NCI-H1930 (cell line): Measurements from ENCODE around the gene LCN10.
"Not testable (repeated sequence)": the region's sequence is repeated elsewhere in the genome, so short reads cannot be mapped to it uniquely, and the experiment has no call there.

Experiments
- DNase-seq, 2 experiments: peaks; one replicate each; lab custom pipeline; 2025; lab: John Stamatoyannopoulos, UW

LCN10 gene

DNA sequence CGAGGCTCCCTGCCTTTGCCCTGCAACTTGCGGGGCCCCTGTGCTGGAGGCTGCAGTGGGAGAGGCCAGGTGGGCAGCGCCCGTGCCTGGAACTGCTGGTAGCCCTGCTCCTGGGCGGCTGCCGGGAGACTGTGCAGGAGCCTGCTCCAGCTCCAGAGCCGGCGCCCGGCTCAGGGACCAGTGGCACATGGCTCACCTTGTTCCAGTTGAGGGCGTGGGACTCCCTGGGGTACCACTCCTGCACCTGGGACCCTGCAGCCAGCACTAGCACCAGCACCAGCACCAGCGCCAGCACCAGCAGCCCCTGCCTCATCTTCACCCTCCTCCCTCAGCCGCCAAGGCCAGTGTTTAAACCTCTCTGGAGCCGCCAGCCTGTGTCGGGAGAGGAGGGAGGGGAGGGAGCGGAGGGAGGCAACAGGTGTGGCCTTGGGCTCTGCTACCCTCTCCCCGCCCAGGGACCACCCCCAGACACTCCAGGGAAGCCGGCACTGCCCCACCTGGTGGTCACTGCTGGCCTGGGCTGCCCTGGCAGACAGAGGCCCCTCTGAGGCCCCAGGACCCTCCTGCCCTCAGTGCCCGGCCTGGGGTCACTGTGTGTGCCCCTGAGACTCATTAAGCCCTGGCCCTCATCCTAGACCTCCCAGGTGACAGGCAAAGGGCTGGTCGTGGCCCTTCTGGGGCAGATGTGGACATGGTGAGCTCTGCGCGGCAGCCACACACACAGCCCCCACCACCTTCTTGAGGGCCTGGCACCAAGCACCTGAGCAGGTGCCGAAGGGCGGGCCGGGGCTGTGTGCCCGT is at the start of gene LCN10:
Gene LCN10 (minus strand): TSS at position 350 of the 801 bp plus-strand sequence. CDS start 37 bp downstream, at position 313.
- DNase-seq = no peak

DNA sequence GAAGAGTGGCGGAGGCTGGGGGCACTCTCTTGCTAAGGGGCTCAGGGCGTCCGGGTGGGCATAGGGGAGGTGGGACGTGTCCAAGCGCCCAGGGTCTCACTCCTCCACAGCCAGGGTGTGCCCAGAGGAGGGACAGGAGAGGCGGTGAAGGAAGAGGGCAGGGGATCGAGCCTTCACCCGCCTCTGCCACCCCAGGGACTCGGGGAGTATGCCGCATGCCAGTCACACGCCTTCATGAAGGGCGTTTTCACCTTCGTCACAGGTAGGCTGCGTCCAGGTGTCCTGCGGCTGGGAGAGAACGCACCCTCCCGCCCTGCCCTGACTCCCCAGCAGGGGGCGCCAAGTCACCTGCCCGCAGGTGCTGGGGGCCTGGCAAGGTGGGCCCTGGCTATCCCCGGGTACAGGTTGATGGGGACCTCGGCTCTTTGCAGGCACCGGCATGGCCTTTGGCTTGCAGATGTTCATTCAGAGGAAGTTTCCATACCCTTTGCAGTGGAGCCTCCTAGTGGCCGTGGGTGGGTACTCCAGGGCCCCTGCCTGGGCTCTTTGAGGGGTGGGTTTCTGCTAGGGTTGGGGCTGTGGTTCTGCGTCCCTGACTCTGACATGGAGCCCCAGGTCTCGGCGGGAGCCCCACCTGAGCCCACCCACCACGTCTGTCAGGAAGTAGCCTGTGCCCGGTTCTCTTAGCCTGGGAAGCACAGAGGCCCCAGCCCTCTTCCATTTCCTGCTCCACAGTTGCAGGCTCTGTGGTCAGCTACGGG is 49.0 kb upstream of the LCN10 start:
- DNase-seq = peak; percentile 57 to 62

DNA sequence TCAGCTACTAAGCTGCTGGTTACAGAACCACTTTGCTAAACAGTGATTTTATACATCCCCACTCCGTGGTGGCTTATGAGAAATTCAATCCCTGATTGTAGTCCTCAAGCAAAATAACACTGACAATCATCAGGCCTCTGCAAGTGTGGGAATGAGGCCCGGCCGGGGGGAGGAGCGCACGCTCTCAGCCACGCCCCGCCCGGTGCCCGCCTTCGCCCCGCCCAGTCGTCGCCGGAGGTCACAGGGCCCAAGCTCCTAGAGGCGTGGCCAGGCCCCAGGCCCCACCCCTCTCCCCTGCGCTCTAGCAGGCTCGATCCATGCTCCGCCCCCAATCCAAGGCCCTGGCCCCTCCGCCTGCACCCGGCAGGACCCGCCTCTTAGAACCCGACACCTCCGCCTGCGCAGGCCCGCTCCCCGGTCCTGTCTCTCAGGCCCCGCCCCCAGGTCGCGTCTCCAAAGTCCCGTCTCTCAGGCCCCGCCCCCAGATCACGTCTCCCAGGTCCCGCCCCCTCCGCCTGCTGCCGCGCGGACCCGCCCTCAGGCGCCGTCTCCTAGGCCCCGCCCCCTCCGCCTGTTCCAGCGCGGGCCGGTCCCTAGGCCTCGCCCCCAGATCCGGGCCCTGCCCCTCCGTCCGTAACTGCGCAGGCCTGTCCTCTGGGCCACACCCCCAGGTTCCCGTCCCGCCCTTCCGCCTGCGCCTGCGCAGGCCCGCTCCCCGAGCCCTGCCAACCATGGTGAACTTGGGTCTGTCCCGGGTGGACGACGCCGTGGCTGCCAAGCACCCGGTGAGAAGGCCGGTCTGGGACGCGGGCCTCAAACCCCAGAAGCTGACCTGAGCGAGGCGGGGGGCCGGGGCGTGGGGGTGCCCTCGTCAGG is 48.1 kb upstream of the LCN10 start, which contains the start of gene TMEM141:
Gene TMEM141 (plus strand): TSS at position 705 of the 876 bp plus-strand sequence. CDS start 27 bp downstream, at position 732.
- peak; percentile 98 to 99 for DNase-seq

- DNase-seq = no peak
Measured at GRCh38 chr9:136789523-136789937, 46.8 kb upstream of the LCN10 start.

GRCh38 chr9:136788644-136789522 is 46.1 kb upstream of the LCN10 start:
- DNase-seq = not testable (repeated sequence)

DNA sequence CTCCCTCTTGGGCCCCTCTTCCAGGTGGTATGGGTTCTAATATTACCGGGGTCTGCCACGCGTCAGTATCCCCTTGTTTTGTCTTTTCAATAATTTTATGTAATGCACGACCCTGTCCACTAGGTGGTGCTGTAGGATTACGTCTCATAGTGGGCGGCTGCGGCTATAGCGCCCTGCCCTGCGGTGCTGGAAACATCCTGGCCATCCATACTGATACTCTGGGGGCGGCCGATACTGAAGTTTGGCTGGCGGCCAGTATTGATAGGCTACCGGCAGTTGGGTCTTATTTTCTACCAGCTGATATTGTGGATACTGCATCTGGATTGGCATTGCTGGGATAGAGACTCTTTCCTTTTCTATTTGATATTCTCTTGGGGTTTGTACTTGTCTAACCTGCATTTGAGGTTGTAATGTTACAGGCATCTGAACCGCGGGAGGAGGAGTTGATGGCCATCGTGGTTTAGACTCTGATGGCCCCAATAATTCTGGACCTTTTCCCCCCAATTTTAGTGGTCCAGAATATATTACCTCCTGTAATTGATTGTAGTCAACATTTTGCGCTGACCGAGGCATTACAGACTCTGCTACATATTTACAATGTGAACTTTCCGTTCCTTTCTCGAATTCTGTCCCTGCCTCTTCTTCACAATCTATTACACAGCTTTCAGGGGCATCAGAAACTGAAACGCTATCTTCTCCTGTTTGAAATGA is 45.1 kb upstream of the LCN10 start:
- DNase-seq = peak; percentile 29 to 77

DNA sequence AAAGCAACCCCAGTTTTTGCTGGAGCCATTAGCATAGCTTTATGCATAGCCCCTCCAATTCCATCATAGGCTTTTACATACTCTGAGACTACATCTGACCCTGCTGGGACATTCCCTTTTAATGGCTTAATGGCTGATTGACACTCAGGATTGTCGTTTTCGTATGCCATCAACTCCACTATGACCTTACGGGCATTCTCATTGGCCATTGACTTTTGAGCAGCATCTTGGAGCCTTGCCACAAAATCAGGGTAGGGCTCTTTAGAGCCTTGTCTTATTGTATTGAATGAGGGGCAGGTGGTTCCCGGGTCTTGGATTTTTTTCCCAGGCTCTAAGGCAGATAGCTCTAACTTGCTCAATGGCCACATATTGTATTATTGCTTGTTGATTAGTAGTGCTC is 44.2 kb upstream of the LCN10 start:
- not testable (repeated sequence) for DNase-seq

GRCh38 chr9:136786451-136786850 is 43.7 kb upstream of the LCN10 start:
- DNase-seq = no peak

GRCh38 chr9:136785565-136786355 is 43.0 kb upstream of the LCN10 start:
- DNase-seq = not testable (repeated sequence)

GRCh38 chr9:136784997-136785361 is 42.2 kb upstream of the LCN10 start:
- no peak for DNase-seq

DNA sequence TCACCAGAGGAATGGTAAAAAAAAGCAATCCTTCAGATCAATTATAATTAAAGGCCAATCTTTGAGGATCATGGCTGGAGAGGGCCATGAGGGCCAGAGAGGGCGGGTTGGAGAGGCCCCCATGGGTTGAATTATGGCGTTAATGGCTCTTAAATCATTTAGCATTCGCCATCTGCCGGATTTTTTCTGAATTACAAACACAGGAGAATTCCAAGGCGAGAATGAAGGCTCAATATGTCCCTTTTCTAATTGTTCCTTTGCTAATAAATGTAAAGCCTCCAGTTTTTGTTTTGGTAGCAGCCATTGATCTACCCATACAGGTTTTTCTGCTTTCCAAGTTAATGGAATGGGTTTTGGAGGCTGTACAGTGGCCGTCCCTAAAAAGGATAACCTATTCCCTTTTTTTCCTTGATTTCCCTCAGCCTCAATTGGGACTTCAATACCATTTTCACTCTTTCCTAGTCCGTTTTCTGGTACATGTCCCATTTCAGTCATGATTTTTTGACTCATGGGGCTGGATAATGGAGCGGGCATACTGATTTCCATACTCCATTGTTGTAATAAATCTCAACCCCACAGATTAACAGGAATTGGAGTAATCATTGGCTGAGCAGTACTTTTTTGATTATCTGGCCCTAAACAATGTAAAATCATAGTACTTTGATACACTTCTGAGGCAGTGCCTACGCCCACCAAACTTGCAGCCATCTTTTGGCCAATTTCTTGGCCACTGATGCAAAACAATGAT is 41.7 kb upstream of the LCN10 start:
- peak in 1 of 2 experiments; percentile 40 for DNase-seq

- no peak for DNase-seq
Measured at GRCh38 chr9:136782452-136782851, 39.7 kb upstream of the LCN10 start.

- no peak for DNase-seq
Measured at GRCh38 chr9:136779808-136780207, 37.1 kb upstream of the LCN10 start.

DNA sequence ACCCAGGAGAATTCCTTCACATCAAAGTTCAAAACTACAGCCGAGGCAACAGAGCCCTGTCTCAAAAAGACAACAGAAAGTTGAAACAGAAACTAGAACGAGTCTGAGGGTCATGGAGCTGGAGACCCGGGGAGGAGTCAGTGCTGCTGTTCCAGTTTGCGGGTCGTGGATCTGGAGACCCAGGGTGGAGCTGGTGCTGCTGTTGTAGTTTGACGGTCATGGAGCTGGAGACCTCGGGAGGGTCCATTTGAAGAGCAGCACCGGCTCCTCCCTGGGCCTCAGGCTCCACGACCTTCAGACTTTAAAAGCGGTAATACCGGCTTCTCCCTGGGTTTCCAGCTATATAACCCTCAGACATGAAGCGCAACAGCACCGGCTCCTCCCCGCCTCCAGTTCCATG is 34.6 kb upstream of the LCN10 start:
- no peak for DNase-seq

- no peak for DNase-seq
Measured at GRCh38 chr9:136776947-136777346, 34.2 kb upstream of the LCN10 start.

DNA sequence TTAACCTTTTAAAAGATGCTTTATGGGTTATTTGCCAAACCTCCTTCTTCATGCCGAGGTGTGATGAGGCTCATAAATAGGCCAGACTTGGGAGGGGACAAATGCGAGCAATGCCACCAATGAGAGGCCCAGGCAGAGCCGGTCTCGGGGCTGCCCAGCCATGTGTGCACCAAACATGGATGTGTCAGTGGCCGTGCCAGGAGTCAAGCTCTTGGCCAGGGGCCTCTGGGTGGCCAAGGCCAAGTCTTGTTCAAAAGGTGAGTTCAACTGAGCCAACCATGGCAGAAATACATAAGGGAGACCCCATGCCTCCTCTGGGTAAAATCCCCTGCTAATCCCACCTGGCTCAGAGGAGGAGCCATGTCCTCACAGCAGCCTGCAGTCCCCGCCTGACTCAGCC is 32.5 kb upstream of the LCN10 start:
- no peak for DNase-seq

DNA sequence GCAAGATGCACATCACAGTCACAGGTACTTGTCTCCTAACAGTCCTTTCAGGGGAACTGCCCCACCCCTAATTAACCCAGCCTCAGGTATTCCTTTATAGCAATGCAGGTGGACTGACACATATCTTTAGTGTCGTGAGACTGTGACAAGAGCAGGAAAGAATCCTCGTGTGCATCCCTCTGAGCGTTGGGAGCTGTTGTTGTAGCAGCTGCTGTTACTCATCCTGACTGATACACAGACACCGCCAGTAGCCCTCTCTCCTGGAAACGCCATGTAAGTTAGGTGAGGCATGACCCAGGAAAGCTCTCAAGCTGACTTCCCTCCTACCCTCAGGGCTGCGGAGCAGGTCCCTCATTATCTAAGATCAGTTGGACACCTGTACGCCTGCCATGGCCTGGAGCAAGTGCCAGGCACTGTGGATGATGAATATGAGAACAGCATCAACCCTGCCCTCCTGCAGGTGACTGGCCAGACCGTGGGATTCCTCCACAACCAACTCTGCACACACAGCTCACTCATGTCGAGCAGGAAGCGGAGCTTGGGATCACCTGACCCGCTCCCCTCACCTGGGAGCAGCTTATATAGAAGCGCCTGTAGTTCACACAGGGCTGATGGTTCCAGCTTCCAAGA is 31.8 kb upstream of the LCN10 start:
- DNase-seq = no peak

DNA sequence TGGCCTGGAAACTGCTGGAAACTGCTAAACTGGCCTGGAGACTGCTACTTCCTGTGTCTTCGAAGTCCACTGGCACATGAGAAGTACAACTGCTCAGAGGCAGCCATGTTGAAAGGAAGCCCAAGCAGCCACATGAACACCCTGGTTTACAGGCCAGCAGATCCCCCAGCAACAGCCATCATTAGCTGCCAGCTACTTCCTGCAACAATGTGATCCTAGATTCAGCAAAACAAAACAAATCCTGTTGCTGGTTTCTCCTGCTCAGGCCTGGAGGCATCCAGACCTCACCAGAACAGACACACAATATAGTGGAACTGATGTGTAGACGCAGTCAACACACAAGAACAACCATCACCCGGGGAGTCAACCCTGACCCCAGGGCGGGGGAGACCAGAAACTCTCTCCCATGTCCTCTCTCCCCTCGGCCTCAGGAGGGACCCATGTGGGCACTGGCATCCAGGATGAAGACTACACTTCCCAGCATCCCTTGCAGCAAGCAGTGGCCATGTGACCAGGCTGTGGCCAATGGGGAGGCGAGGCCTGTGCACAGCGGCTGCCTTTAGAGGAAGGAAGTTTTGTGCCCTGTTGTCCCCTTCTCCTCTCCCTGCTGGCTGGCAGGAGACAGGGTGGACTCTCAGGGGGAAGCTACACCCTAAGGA is 30.8 kb upstream of the LCN10 start:
- DNase-seq = peak in 1 of 2 experiments; percentile 41
